Fibroblast of skin of scalp (primary cell): Measurements from ENCODE around the gene ENTPD7.

Source experiments
- DNase-seq: peaks from one replicate; pipeline ENCODE4 v3.0.0-alpha.2; 2013

ENTPD7 gene

DNA sequence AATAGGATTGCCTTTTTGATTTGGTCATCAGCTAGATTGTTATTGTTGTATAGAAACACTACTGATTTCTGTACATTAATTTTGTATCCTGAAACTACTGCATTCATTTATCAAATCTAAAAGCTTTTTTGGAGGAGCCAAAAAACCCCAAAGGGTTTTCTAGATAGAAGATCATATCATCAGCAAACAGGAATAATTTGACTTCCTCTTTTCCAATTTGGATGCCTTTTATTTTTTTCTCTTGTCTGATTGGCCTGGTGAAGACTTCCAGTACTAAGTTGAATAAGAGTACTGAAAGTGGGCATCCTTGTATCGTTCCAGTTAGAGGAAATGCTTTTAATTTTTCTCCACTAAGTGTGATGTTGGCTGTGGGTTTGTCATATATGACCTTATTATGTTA is 10.6 kb upstream of the ENTPD7 start:
- no peak for DNase-seq

DNA sequence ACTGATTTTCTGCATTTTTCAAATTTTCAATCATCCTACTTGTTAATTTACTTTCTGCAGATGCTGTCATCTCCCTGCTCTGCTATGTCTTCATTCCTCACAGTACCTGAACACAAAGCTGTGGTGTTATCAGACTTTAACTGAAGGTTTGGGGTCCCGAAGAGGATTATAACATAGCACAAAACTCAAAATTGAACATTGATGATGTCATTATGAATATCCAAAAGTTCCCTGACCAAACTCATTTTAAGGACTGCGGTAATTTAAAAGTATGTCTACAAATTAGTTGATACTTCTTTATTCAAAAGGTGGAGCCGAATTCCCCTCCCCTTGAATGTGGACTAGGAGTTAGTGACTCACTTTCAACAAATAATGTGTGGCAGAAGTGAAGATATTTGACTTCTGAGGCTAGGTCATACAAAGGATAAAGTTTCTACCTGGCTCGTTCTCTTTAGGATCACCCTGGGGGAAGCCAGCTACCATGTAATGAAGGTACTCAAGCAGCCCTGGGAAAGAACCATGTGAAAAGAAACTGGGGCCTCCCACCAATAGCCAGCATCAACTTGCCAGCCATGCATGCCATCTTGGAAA is 6.4 kb upstream of the ENTPD7 start:
- DNase-seq = no peak

DNA sequence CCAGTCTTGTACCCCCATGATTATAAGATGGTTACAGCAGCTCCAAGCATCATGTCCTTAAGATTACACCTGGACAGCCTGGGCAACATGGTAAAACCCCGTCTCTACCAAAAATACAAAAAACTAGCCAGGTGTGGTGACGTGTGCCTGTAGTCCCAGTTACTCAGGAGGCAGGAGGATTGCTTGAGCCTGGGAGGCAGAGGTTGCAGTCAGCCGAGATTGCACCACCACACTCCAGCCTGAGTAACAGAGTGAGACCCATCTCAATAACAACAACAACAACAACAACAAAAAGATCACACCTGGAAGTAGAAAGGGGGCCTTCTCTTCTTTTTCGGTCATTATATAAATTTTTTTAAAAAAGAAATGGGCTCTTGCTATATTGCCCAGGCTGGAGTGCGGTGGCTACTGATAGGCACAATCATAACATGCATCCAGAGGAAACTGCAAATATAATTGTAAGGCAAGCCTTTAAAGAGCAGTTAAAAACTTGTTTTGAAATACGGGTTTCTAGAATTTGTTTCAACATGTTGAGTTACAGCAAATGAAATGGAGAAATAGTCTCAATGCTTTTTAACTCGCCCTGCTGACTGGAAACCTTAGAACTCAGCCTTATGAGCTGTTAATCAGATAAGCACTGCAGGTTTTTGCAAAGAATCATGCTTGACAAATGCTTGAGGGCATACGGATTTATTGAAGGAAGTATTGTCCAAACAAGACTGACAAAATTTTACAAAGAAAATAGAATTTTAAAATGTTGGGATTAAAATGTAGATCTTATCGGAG is 4.7 kb upstream of the ENTPD7 start:
- no peak for DNase-seq

DNA sequence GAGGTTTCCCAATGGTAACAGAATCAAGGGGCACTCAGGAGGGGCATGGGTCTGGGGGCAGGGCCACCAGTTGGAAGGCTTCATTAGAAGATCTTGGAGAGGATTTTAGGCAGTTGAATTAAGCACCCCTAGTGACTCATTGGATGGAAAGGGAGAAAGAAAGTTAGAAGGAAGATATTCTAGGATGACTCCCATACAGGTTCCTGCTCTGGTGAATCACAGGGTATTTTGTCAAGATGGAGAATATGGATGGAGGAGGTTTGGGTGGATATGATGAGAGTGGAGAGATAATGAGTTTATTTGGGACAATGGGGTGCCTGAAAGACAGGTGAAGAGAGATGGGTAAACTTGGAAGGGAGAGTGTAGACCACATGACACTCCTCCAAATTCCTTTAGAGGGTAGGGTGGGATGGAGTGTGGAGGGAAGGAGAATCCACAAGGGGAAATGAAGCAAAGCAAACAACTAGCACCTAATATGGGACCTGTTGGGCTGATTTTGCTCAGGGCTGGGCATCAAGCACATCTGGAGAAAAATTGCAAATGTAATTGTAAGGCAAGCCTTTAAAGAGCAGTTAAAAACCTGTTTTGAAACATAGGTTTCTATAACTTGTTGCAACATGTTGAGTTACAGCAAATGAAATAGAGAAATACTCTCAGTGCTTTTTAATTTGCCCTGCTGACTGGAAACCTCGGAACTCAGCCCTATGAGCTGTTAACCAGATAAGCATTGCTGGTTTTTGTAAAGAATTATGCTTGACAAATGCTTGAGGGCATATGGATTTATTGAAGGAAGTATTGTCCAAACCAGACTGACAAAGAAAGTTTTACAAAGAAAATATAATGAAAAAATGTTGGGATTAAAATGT is 2.9 kb upstream of the ENTPD7 start:
- no peak for DNase-seq

DNA sequence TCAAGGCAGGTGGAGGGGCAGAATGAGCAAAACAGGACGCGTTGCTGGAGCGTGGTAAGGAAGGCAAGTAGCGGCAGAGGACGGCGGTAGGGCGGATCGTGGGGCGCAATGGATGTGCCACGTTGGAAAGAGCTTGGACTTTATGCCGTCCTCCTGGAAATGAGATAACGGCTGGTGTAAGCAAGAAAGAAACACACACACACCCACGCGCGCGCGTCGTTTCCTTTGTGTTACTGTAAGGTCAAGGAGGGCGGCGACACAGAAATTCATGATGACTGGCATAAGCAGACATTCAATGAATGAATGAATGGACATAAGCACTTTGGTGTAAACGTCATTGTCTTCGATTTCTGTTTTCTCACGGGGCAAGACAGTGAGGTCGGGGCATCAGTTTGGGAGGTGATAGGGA is 683 bp upstream of the ENTPD7 start:
- DNase-seq = peak; percentile 11

DNA sequence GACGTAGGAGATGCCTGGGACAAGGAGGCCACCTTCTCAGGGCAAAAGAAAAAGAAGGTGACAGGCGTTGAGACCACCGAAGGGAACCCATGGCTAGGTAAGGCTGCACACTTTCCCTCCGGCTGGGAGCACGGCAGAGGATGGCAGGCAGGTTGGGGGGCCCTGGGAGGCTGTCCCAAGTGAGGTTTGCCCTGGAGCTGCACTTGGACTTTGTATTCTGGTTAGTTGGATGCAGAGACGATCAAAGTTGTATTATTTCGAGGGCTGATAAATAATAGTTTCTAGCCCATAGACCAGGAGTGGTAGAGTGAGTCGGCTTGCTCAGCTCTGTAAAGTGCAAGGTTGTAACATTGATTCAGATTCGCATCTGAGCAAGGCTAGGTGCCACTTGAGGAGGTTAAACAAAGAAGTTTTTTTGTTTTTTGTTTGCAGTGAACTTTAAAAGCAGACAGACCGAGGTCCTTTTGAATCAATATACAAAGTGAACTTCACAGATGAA is 608 bp downstream of the ENTPD7 start:
- no peak for DNase-seq

DNA sequence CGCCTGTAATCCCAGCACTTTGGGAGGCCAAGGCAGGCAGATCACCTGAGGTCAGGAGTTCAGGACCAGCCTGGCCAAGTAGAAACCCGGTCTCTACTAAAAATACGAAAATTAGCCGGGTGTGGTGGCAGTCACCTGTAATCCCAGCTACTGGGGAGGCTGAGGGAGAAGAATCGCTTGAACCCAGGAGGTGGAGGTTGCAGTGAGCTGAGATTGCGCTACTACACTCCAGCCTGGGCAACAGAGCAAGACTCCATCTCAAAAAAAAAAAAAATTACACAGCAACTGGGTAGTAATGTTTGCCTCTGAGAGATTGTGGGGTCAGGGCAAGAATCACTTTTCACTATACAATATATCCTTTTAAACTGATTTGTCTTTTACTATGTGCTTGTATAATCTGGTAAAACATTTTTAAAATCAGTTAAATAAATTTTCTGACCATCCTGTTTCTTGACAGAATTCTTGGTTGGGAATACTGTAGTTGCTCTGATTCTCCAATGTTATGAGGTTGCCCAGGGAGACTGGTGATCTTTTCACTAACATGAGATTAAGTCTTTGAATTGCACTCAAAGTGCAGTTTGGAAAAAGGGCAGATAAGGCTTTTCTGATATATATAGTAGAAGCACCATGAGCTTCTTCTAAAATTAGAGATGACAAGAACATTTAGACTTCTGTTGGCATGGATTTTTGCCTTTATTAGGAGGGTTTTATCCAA is 1.5 kb downstream of the ENTPD7 start:
- peak; percentile 4 for DNase-seq

DNA sequence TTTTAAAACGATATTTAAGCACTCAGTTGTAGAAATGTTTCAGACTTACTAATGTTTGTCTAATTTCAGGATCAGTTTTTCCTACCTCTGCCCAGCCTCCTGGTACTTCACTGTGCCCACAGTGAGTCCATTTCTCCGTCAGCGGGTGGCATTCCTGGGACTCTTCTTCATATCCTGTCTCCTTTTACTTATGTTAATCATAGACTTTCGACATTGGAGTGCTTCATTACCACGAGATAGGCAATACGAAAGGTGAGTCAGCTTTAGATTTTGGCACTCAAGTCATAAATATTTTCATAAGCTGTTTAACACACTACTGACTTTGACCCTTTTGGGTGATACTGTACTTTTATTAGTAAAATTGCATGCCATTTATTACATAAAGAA is 2.1 kb downstream of the ENTPD7 start:
- peak; percentile 70 for DNase-seq

DNA sequence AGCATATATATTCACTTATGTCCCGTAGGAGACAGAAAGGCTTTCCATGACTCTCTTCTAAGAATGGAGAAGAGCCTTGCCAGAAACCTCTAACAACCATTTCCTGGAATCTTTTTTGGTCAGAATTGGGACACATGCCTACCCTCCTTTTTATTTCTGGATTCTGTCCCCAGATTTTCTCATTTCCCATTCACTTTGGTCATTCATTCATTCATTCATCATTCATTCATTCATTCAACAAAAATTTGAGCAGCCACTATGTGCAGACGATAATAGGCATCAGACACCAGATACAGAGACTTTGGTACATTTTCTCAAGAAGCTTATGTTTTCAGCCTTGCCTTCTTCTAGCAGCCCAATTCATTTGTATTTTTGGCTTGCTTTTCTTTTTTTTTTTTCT is 6.0 kb downstream of the ENTPD7 start:
- DNase-seq = no peak

DNA sequence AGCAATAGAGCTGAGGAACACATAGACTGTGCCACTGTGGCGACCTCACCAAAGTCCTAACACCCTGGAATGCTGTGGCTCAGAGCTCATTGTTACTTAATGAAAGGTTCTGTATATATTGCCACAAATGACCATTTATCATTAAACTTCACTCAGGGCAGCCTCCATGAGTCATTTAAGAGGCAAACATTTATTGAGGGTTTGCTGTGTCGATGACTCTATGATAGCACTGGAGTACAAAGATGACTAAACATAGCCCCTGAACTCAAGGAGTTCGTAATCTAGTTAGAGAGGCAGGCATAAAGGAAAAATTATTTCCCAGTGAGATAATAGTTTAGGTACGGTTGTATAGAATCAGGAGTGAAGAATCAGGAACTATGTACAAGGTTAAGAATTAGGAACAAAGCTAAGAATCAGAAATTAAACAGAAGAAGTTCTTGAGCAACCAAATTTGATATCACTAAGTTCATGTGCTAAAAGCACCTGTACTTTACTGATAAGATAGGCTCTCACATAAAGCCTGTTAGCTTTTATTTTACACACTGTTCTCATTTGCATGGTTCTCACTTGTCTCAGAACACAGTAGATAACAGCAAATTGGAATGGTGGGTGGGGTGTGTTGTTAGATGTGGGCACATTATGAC is 7.9 kb downstream of the ENTPD7 start:
- DNase-seq = peak; percentile 75

DNA sequence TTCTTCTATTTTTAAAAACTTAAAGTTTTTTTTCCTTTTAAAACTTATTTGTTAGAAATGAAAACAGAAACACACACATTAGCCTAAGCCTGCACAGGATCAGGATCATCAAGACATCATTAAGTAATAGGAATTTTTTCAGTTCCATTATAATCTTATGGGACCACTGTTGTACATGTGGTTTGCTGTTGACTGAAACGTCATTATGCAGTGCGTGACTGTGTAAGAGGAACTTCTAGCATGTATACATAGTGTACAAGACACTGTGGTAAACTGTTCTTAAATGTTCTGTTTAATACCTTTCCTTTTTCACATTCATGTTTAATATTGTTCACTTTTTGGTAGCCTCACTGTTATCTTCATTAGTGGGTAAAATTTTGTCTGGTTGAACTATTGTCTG is 12.1 kb downstream of the ENTPD7 start:
- DNase-seq = no peak

DNA sequence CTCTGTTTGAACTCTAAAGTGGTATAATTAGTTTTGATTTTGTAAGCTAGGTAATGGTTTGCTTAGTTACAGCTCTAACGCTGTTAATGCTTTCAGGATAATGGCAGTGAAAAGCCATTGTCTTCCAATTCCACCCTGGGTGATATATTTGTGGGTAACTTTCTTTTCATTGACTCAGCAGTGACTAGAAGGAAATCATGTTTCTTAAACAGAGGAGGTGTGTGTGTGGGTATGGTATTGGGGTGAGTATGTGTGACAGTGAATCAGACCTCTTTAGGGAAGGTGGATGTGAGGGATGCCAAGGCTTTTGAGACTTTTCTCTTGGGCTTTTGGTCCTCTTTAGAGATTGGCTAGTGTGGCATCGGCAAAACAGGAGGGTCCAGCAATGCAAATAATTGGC is 13.6 kb downstream of the ENTPD7 start:
- DNase-seq = no peak

DNA sequence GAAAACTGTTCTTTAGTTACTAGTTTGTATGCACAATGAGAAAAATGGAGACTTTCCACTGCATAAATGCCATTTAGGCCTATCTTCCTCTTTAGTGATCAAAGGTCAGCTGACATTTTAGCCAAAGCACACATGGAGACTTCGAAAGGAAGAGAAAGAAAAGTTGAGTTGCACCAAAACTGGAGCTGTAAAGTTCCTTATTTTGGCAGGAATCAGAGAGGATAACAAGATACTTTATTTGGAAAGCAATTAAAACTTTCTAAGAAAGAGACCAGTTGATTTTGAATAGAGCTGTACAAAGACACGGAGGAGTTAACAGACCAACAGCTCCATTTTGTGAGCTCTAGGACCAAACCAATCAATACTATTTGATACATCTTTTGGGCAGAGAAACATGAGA is 14.2 kb downstream of the ENTPD7 start:
- DNase-seq = no peak

DNA sequence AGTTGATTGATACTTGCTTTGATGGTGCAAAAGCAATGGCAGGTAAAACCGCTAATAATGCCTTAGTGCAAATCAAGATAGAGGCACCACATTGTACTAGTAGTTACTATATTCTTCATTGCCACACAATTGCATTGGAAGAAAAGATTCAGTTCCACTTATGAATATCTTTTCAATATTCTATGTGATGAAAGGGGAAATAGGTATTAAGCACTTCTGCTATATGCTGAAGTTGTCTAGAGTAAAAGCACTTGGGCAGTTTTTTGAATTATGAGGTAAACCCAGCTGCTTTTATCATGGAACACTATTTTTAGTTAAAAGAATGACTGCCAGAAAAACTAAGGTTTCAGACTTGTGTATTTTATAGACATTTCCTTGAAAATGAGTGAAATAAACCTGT is 15.5 kb downstream of the ENTPD7 start:
- DNase-seq = no peak

DNA sequence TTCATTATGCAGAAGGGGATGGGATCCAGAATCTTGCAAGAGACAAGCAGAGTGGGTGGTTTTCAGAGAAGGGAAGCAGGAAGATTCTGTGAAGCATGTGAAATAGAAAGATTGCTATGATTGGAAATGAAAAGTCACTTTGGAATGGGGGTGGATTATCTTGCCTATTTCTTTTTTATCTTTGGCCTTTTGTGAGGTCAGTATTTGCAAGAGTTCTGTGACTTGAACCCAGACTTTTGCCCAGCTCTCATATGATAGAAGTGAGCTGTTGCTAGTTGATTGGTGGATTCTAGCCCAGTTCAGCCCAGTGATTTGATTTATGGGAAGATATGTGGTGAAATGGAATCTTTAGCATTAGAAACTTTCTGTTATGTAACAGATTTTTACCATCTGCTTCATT is 17.1 kb downstream of the ENTPD7 start:
- DNase-seq = peak; percentile 86

DNA sequence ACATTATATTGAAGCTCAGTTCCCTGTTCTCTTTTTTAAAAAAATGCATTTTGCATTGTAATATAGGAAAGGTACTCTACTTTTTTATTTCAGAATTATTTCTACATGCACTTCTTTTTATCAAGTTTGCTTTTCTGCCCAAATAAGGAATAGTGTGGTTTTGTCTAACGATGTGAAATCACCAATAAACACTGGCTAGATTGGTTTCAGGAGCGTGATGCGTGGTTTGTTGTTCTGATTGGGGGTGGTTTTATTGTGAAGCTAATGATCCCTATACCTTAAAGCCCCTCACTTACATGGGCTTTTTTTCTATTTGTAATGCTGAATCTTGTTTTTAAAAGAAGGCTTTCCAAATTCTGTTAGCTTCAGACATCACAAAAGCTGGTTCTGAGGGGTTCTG is 17.6 kb downstream of the ENTPD7 start:
- peak; percentile 20 for DNase-seq

DNA sequence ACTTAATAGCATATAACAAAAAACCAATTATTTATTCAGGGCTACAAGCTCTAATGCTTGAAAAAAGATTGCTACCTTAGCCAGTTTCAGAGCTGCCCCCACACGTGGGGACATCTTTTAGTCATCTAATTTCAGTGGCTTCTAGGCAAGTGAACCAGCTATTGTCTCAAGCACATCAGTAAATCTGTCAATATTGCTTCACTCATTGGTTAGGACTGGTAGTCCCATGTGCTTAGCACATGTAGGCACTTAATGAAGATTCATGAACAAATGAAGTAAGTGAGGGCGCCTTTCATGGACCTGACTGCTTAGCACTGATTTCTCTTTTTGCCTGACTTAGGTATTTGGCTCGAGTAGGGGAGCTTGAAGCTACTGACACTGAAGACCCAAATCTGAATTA is 19.6 kb downstream of the ENTPD7 start:
- DNase-seq = no peak

DNA sequence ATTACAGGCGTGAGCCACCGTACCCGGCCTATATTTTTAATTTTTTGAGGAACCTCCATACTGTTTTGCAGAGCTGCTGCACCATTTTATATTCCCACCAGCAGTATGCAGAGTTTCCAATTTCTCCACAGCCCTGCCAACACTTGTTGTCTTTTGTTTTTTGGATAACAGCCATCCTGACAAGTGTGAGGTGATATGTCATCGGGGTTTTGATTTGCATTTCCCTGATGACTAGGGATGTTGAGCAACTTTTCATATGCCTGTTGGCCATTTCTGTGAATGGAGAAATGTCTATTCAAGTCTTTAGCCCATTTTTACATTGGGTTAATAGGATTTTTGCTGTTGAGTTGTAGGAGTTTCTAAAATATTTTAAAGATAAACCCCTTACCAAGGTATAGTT is 22.2 kb downstream of the ENTPD7 start:
- peak; percentile 52 for DNase-seq

DNA sequence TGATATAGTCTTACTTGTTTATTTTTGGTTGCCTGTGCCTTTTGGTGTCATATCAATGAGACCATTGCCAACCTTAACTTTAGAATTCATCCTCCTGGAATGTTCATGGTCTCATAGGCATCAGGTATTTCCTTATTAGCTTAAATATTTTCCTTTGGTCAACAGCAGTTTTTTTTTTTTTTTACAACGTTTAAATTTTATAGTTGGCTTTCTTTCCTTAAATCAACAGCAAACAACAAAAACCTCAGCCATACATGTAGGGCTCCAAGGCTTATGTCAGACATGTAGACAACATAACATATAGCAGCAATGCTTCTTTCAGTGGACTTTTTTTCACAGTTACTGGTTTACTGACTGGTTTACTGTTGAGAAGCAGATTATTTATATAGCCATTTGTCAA is 22.7 kb downstream of the ENTPD7 start:
- DNase-seq = no peak

DNA sequence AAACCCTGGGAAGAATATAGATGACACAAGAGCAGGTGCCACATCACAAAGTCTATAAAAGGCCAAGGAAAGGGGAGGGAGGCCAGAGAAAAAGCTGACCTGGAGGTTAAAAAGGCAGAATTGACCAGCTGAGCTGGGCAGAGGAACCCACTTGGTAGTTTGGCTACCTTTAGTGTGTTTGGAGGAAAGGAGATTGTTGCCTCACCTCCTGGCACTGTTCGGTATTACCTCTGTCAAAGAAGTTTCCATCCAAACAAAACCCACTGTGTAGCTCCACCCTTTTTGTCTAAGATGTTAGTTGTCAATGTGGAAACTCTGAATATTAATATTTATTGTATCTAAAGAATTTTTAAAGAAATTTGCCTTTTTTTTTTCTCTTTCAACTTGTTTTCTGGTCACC is 23.4 kb downstream of the ENTPD7 start:
- no peak for DNase-seq

DNA sequence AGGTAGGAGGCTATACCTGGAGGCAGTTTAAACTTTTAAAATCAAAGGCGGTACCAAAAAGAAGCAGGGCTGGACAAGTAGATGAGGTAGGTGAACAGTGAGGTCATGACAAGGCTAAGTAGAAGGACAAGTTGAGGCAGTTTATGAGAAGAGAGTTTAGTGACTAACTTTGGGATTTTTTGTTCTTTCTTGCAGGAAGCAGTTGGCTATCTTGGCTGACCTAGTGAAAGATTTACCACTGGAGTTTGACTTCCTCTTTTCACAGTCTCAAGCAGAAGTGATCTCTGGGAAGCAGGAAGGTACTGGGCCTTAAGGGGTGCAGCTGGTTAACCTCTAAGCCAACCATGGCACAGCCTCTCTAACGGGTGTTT is 26.3 kb downstream of the ENTPD7 start:
- DNase-seq = no peak

DNA sequence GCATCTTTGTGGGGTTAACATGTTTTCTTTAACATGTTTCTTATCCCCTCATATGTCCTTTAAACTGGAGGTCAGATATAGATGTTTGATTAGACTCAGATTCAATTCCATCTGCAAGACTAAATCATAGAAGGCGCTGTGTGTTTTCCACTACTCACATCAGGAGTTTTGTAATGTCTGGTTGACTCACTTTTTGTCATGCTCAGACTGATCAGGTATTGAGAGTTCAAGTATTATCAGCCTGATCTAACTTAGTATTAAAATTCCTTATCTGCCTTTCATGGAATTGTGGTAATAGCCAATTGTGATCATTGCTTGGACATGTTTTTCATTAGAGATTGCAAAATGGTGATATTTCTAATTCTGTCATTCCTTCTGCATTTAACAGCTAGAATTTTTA is 30.2 kb downstream of the ENTPD7 start:
- DNase-seq = no peak
